NCI-H2081 treated with DMSO at 0.1 percent for 48 hours (cell line): ENCODE results near the gene RBM39.
A peak's percentile ranks its signal among the peaks of the same experiment; 100 is the strongest.
"Not testable (repeated sequence)": the region's sequence is repeated elsewhere in the genome, so short reads cannot be mapped to it uniquely, and the experiment has no call there.

Experiments
- DNase-seq: peaks from one replicate; lab custom pipeline; 2025; lab: John Stamatoyannopoulos, UW

RBM39 gene

GRCh38 chr20:35706591-35707529 is 35.2 kb downstream of the RBM39 start:
- not testable (repeated sequence) for DNase-seq

GRCh38 chr20:35705894-35706293 is 36.2 kb downstream of the RBM39 start:
- DNase-seq: not testable (repeated sequence)

- no peak for DNase-seq
These were observed 37.4 kb downstream of the RBM39 start for GRCh38 chr20:35704514-35705261.

GRCh38 chr20:35702824-35703695 is 39.0 kb downstream of the RBM39 start:
- no peak for DNase-seq

- no peak for DNase-seq
These were observed 39.8 kb downstream of the RBM39 start for GRCh38 chr20:35702051-35702823.

- no peak for DNase-seq
These were observed 41.4 kb downstream of the RBM39 start for GRCh38 chr20:35700625-35701148.

GRCh38 chr20:35699957-35700624 is 42.0 kb downstream of the RBM39 start:
- no peak for DNase-seq

- DNase-seq: peak; percentile 12
These were observed 42.7 kb downstream of the RBM39 start, which contains the start of the genes NFS1 and ROMO1 for GRCh38 chr20:35699127-35699956. NFS1 (minus strand) TSS chr20:35699352; CDS start chr20:35699288, 64 bp downstream. ROMO1 (plus strand) TSS chr20:35699405; CDS start chr20:35699633, 228 bp downstream.

- DNase-seq: no peak
These were observed 43.5 kb downstream of the RBM39 start for GRCh38 chr20:35698298-35699126.

GRCh38 chr20:35697696-35698297 is 44.3 kb downstream of the RBM39 start:
- DNase-seq: no peak

GRCh38 chr20:35695978-35696377 is 46.1 kb downstream of the RBM39 start:
- no peak for DNase-seq

GRCh38 chr20:35695245-35695749 is 46.8 kb downstream of the RBM39 start:
- DNase-seq: no peak

- DNase-seq: no peak
These were observed 51.8 kb downstream of the RBM39 start for GRCh38 chr20:35690265-35690664.

GRCh38 chr20:35686872-35687271 is 55.2 kb downstream of the RBM39 start:
- not testable (repeated sequence) for DNase-seq

GRCh38 chr20:35685368-35685767 is 56.7 kb downstream of the RBM39 start:
- not testable (repeated sequence) for DNase-seq

GRCh38 chr20:35681960-35682359 is 60.1 kb downstream of the RBM39 start:
- no peak for DNase-seq

GRCh38 chr20:35680452-35681183 is 61.4 kb downstream of the RBM39 start:
- no peak for DNase-seq
